Epithelial cell of esophagus (primary cell): Measurements from ENCODE around the gene PSTPIP1.

Experiments
- DNase-seq: peaks from one replicate; pipeline ENCODE4 v3.0.0; 2010; ENCODE audit warnings: low read depth
- H3K4me3 ChIP-seq: 2 replicates; pipeline ENCODE4 v1.5.1; 2011; ENCODE audit warnings: mild to moderate bottlenecking, low read length, control low read depth
- CTCF ChIP-seq: IDR thresholded peaks from 2 replicates; pipeline ENCODE4 v1.5.1; 2011; ENCODE audit warnings: low read depth, mild to moderate bottlenecking, low read length, control low read depth, inconsistent platforms; ENCODE audit not compliant: insufficient read depth; ENCODE audit errors: missing control alignments

Gene PSTPIP1

GRCh38 chr15:77048135-77048876 lies 53.4 kb downstream of the PSTPIP1 start:
- no peak for DNase-seq
- H3K4me3 ChIP-seq: no peak overlapping the region
- no peak for TF ChIP-seq CTCF

GRCh38 chr15:77052556-77052955 lies 57.6 kb downstream of the PSTPIP1 start:
- no peak for DNase-seq
- TF ChIP-seq CTCF: no peak
- no peak overlapping the region for H3K4me3 ChIP-seq

GRCh38 chr15:77053709-77054108 lies 58.8 kb downstream of the PSTPIP1 start:
- no peak for TF ChIP-seq CTCF
- H3K4me3 ChIP-seq: no peak overlapping the region
- DNase-seq: no peak

GRCh38 chr15:77057072-77057471 lies 62.1 kb downstream of the PSTPIP1 start:
- H3K4me3 ChIP-seq: no peak overlapping the region
- TF ChIP-seq CTCF: no peak
- no peak for DNase-seq

- no peak overlapping the region for H3K4me3 ChIP-seq
- no peak for DNase-seq
- no peak for TF ChIP-seq CTCF
Observed at GRCh38 chr15:77057685-77058084, 62.8 kb downstream of the PSTPIP1 start.

GRCh38 chr15:77058468-77058867 lies 63.5 kb downstream of the PSTPIP1 start:
- H3K4me3 ChIP-seq: no peak overlapping the region
- no peak for DNase-seq
- no peak for TF ChIP-seq CTCF

GRCh38 chr15:77059786-77060361 lies 64.9 kb downstream of the PSTPIP1 start:
- DNase-seq: no peak

More at GRCh38 chr15:77059786-77060361, 64.9 kb downstream of the PSTPIP1 start:
- TF ChIP-seq CTCF: no peak
- H3K4me3 ChIP-seq: no peak overlapping the region
